Caco-2 (cell line): Measurements from ENCODE around the gene CNKSR3. TPM values are rescaled to one million over a fixed set of nuclear protein-coding genes. Genes with fewer than 3 reads are reported as not detected.

Experiments
- BruUV-seq: library from RNA; stranded (reverse); fragments of 400-500 nt; replicated peaks from 2 replicates; lab custom pipeline; 2021; lab: Mats Ljungman, UMichigan
- CTCF ChIA-PET: fragments of 300-600 bp; sonication (Branson Sonifier 250); formaldehyde crosslinking; loops from one replicate; lab custom pipeline; 2022; ENCODE audit warnings: antibody characterized with exemption; lab: Charles Lee
- POLR2A ChIA-PET: fragments of 300-600 bp; sonication (Branson Sonifier 250); formaldehyde crosslinking; loops from one replicate; lab custom pipeline; 2022; ENCODE audit warnings: antibody characterized with exemption; lab: Charles Lee
- DNase-seq, 2 experiments: peaks; one replicate each; pipeline versions ENCODE4 v3.0.0 to v3.0.0-alpha.2; 2020 to 2022
- H3K27me3 ChIP-seq: replicated peaks from 2 replicates; pipeline ENCODE4 v1.6.0; 2011; ENCODE audit warnings: low read length; ENCODE audit not compliant: control insufficient read depth, insufficient read depth
- H3K36me3 ChIP-seq: 2 replicates; pipeline ENCODE4 v1.5.1; 2011; ENCODE audit warnings: low read length; ENCODE audit not compliant: control insufficient read depth, insufficient read depth
- H3K4me1 ChIP-seq: fragments of 250-450 bp; sonication (Bioruptor Pico); 2 replicates; pipeline ENCODE4 v1.5.1; 2020; ENCODE audit warnings: mild to moderate bottlenecking
- H3K4me3 ChIP-seq: 2 replicates; pipeline ENCODE4 v1.5.1; 2011; ENCODE audit warnings: low read depth, mild to moderate bottlenecking, control low read depth, low read length
- H3K9me3 ChIP-seq: fragments of 250-450 bp; sonication (Bioruptor Pico); 2 replicates; pipeline ENCODE4 v1.5.1; 2020; ENCODE audit warnings: mild to moderate bottlenecking, moderate library complexity
- H3K27ac Mint-ChIP-seq: one replicate; pipeline ENCODE4 v1.8.0; 2022; ENCODE audit warnings: mixed read lengths; ENCODE audit not compliant: unreplicated experiment
- H3K27me3 Mint-ChIP-seq: one replicate; pipeline ENCODE4 v1.8.0; 2022; ENCODE audit warnings: mixed read lengths; ENCODE audit not compliant: insufficient read depth, unreplicated experiment
- H3K36me3 Mint-ChIP-seq: one replicate; pipeline ENCODE4 v1.8.0; 2022; ENCODE audit warnings: mild to moderate bottlenecking, mixed read lengths; ENCODE audit not compliant: insufficient read depth, unreplicated experiment
- H3K4me1 Mint-ChIP-seq: one replicate; pipeline ENCODE4 v1.8.0; 2022; ENCODE audit warnings: low read depth, mixed read lengths; ENCODE audit not compliant: unreplicated experiment
- H3K4me3 Mint-ChIP-seq: one replicate; pipeline ENCODE4 v1.8.0; 2022; ENCODE audit warnings: mild to moderate bottlenecking, moderate library complexity, mixed read lengths; ENCODE audit not compliant: unreplicated experiment
- H3K9me3 Mint-ChIP-seq: one replicate; pipeline ENCODE4 v1.8.0; 2022; ENCODE audit warnings: mixed read lengths; ENCODE audit not compliant: unreplicated experiment
- intact Hi-C: fragments of 100-400 bp; cut with micrococcal nuclease; formaldehyde crosslinking; loops from one replicate; pipeline ENCODE4 v1.10.0; 2022; ENCODE audit not compliant: unreplicated experiment
- total RNA-seq: library from RNA; stranded (reverse); gene quantifications from 2 replicates; pipeline ENCODE4 v1.2.3, GENCODE V29; 2022
- TF ChIP-seq, protein P1 (sequence below), 2 experiments: fragments of 200-600 bp in 1 of 2; IDR thresholded peaks; 1 replicate in 1 of 2; 2 replicates in 1 of 2; pipeline versions ENCODE4 v1.5.1 to v1.8.0; 2011 to 2022; ENCODE audit warnings: antibody characterized with exemption in 1 of 2, control low read depth in 1 of 2, inconsistent platforms in 1 of 2, low read depth in 1 of 2, low read length in 1 of 2, mild to moderate bottlenecking in 1 of 2, moderate library complexity in 1 of 2; ENCODE audit not compliant: insufficient read depth in 1 of 2, severe bottlenecking in 1 of 2, unreplicated experiment in 1 of 2

Gene CNKSR3
- total RNA-seq, 1 experiment from 2014 or later, result 33.1 TPM

DNA sequence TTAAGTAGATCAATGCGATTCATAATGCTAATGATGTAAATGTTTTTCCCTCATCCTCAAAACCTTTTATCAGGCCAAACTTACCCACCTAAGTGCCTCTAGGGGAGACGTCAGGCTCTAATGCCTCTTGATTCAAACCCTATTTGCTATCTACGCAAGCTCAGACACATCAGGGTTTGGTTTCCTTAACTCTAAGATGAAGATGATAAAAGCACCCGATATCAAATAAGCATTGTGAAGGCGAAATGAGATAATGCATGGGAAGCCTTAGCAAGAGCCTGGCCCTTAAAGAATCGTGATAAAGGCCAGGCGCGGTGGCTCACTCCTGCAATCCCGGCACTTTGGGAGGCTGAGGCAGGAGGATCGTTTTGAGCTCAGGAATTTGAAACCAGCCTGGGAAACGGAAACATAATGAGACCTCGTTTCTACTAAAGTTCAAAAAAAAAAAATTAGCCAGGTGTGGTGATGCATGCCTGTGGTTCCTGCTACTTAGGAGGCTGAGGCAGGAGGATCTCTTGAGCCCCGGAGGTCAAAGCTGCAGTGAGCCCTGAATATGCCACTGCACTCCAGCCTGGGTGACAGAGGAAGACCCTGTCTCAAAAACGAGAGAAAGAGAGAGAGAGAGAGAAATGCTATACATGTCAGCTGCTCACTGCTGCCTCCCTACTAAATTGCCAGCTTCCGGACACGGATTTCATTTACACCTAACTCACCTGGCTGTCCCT, 13.5 kb downstream of the CNKSR3 start:
- peaks cover 5% of the 10 kb centered on the region for H3K36me3 Mint-ChIP-seq
- no TSS peak for BruUV-seq
- no peaks in the 10 kb centered on the region for H3K9me3 Mint-ChIP-seq
- peaks cover 14% of the 10 kb centered on the region for H3K4me1 Mint-ChIP-seq
- Histone ChIP-seq H3K36me3 (no peaks in the 10 kb centered on the region), H3K9me3 (no peaks in the 10 kb centered on the region), H3K4me3 (no peak overlapping the region), H3K27me3 (no peaks in the 10 kb centered on the region), H3K4me1 (no peaks in the 10 kb centered on the region)
- no peak for DNase-seq
- POLR2A ChIA-PET, result no interaction called here
- H3K27ac Mint-ChIP-seq, result no peak overlapping the region
- CTCF ChIA-PET, result no interaction called here
- TF ChIP-seq, protein P1, sequence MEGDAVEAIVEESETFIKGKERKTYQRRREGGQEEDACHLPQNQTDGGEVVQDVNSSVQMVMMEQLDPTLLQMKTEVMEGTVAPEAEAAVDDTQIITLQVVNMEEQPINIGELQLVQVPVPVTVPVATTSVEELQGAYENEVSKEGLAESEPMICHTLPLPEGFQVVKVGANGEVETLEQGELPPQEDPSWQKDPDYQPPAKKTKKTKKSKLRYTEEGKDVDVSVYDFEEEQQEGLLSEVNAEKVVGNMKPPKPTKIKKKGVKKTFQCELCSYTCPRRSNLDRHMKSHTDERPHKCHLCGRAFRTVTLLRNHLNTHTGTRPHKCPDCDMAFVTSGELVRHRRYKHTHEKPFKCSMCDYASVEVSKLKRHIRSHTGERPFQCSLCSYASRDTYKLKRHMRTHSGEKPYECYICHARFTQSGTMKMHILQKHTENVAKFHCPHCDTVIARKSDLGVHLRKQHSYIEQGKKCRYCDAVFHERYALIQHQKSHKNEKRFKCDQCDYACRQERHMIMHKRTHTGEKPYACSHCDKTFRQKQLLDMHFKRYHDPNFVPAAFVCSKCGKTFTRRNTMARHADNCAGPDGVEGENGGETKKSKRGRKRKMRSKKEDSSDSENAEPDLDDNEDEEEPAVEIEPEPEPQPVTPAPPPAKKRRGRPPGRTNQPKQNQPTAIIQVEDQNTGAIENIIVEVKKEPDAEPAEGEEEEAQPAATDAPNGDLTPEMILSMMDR (IDR thresholded peaks at IDR 0.05; ENCODE audit: insufficient read depth in 1 of 2, low read depth in 1 of 2, low read length in 1 of 2, severe bottlenecking in 1 of 2, unreplicated experiment in 1 of 2), result no peak
- H3K4me3 Mint-ChIP-seq, result no peak overlapping the region
- no peaks in the 10 kb centered on the region for H3K27me3 Mint-ChIP-seq
- intact Hi-C loops, result no loop called here

DNA sequence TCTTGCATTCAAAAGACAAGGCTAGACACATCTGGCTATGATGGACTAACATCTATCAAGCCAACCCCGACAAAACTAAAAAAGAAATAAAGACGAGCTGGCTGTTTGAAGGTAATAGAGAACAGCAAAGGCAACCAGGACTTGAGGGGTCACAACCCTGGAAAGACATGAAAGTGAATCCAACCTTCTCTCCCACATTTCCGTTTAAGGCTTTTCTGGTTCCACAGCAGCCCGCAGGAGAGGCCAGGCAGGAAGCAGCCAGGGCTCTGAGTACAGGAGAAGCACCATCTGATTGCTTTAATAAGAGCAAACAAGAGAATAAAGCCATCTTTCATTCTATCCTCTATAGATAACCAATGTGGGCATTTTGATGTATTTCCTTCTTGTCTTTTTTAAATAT, 14.3 kb downstream of the CNKSR3 start:
- BruUV-seq, result no TSS peak

DNA sequence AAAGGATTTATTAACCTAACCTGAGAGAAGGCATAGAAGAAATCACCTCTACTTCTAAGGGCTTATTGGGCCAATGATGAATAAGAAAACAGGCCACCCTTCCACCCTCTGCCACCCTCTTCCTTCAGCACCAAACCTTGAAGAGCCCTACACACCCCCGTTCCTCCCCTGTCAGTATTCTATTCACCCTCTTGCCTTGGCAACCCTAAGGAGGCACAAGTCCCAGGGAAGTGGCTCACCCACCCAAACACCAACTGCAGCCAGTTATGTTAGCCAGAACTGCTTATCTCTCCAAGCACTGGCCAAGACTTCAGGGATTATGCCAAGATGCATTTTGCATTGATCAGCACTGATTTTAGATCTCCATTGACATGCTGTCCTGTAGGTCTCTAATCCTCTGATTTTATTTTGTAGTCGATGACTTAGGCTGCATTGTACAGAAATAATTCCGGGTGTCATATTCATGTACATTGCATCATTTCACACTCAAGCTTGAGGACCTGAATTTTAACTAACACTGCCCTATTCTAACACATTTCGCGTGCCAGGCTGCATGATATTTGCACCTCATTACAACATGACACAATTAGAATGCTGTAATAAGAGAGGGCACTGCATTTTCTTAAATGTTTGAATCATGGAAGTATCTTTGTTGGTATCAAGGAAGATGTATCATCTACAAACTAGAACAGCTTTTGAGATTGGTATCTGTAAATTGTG, 15.7 kb downstream of the CNKSR3 start:
- intact Hi-C loops, result no loop called here
- no peak overlapping the region for H3K4me3 ChIP-seq
- no TSS peak for BruUV-seq
- POLR2A ChIA-PET, result interaction anchor here (0.6 kb wide), 1 partner anchor 16 kb away, joined by 7 read pairs; the partner anchor contains the start of gene CNKSR3
- CTCF ChIA-PET, result no interaction called here
- no peaks in the 10 kb centered on the region for H3K27me3 ChIP-seq
- H3K4me1 Mint-ChIP-seq, result no peaks in the 10 kb centered on the region
- no peaks in the 10 kb centered on the region for H3K9me3 Mint-ChIP-seq
- H3K9me3 ChIP-seq, result no peaks in the 10 kb centered on the region
- no peak overlapping the region for H3K4me3 Mint-ChIP-seq
- peaks cover 5% of the 10 kb centered on the region for H3K36me3 Mint-ChIP-seq
- H3K36me3 ChIP-seq, result no peaks in the 10 kb centered on the region
- TF ChIP-seq, protein P1 (IDR thresholded peaks at IDR 0.05; ENCODE audit: insufficient read depth in 1 of 2, low read depth in 1 of 2, low read length in 1 of 2, severe bottlenecking in 1 of 2, unreplicated experiment in 1 of 2), result no peak
- no peak overlapping the region for H3K27ac Mint-ChIP-seq
- no peaks in the 10 kb centered on the region for H3K4me1 ChIP-seq
- no peak for DNase-seq
- H3K27me3 Mint-ChIP-seq, result no peaks in the 10 kb centered on the region

More for the DNA sequence above, 14.3 kb downstream of the CNKSR3 start:
- ChIA-PET CTCF (no interaction called here), POLR2A (no interaction called here)
- TF ChIP-seq, protein P1 (IDR thresholded peaks at IDR 0.05; ENCODE audit: insufficient read depth in 1 of 2, low read depth in 1 of 2, low read length in 1 of 2, severe bottlenecking in 1 of 2, unreplicated experiment in 1 of 2), result no peak
- intact Hi-C loops, result no loop called here
- H3K36me3 ChIP-seq, result no peaks in the 10 kb centered on the region
- Mint-ChIP-seq H3K27ac (no peak overlapping the region), H3K27me3 (no peaks in the 10 kb centered on the region), H3K4me3 (no peak overlapping the region), H3K4me1 (peaks cover 7% of the 10 kb centered on the region), H3K36me3 (peaks cover 5% of the 10 kb centered on the region), H3K9me3 (no peaks in the 10 kb centered on the region)
- no peak overlapping the region for H3K4me3 ChIP-seq
- no peaks in the 10 kb centered on the region for H3K27me3 ChIP-seq
- no peak for DNase-seq
- H3K4me1 ChIP-seq, result no peaks in the 10 kb centered on the region
- no peaks in the 10 kb centered on the region for H3K9me3 ChIP-seq
